HG02678 (cell line): ENCODE results near the gene FAM53A.

Experiments used
- ATAC-seq: cut with Tn5 transposase; IDR thresholded peaks from one replicate; pipeline ENCODE4 v1.9.1; 2021; ENCODE audit warnings: mild to moderate bottlenecking, moderate library complexity; ENCODE audit not compliant: unreplicated experiment

FAM53A gene

GRCh38 chr4:1683736-1684505 is at the start of gene FAM53A:
Gene FAM53A (minus strand): TSS chr4:1684313. CDS start chr4:1668741, 15,572 bp downstream.
- ATAC-seq: peak; percentile 86

GRCh38 chr4:1732911-1733310 is 48.8 kb upstream of the FAM53A start:
- no peak for ATAC-seq

- no peak for ATAC-seq
These were observed 47.1 kb upstream of the FAM53A start for GRCh38 chr4:1731180-1731579.

- no peak for ATAC-seq
These were observed 46.5 kb upstream of the FAM53A start for GRCh38 chr4:1730532-1731135.

GRCh38 chr4:1728061-1728980 is 44.2 kb upstream of the FAM53A start:
- no peak for ATAC-seq

- ATAC-seq: no peak
These were observed 43.3 kb upstream of the FAM53A start for GRCh38 chr4:1727117-1728031.

- no peak for ATAC-seq
These were observed 42.2 kb upstream of the FAM53A start for GRCh38 chr4:1726146-1726934.

- ATAC-seq: no peak
These were observed 41.4 kb upstream of the FAM53A start for GRCh38 chr4:1725521-1725920.

- no peak for ATAC-seq
These were observed 39.2 kb upstream of the FAM53A start for GRCh38 chr4:1723131-1723801.

GRCh38 chr4:1722551-1723118 is 38.5 kb upstream of the FAM53A start:
- ATAC-seq: no peak

GRCh38 chr4:1721666-1722550 is 37.8 kb upstream of the FAM53A start:
- no peak for ATAC-seq

- peak; percentile 81 for ATAC-seq
These were observed 37.0 kb upstream of the FAM53A start, which contains the start of the genes TACC3 and TMEM129 for GRCh38 chr4:1721003-1721665. Gene TACC3 (plus strand): TSS chr4:1721521. CDS start chr4:1723422, 1,901 bp downstream. Gene TMEM129 (minus strand): TSS chr4:1721323. CDS start chr4:1720837, 486 bp downstream.

- peak; percentile 18 for ATAC-seq
These were observed 36.3 kb upstream of the FAM53A start for GRCh38 chr4:1720163-1720983.

- no peak for ATAC-seq
These were observed 34.2 kb upstream of the FAM53A start for GRCh38 chr4:1718095-1718850.
